Mesenchymal stem cell (in vitro differentiated cells and primary cell): ENCODE data around the gene PMF1.

Experiments
- DNase-seq: peaks from one replicate; pipeline ENCODE4 v3.0.0-alpha.2; 2013
- H2AFZ ChIP-seq: one replicate; pipeline ENCODE4 v1.6.1; 2013; ENCODE audit warnings: low read depth, mild to moderate bottlenecking, control low read depth, inconsistent platforms, low read length, moderate library complexity
- H2AK5ac ChIP-seq: 2 replicates; pipeline ENCODE4 v1.6.1; 2013; ENCODE audit warnings: low read length, moderate library complexity, mild to moderate bottlenecking, inconsistent platforms; ENCODE audit not compliant: severe bottlenecking
- H2BK120ac ChIP-seq: one replicate; pipeline ENCODE4 v1.6.1; 2013; ENCODE audit warnings: low read depth, mild to moderate bottlenecking, inconsistent platforms, low read length, moderate library complexity
- H2BK12ac ChIP-seq, 2 experiments: one replicate each; pipeline ENCODE4 v1.6.1; 2013; ENCODE audit warnings: inconsistent platforms in 2 of 2, low read length in 2 of 2, mild to moderate bottlenecking in 2 of 2, moderate library complexity in 2 of 2, control low read depth in 1 of 2
- H2BK15ac ChIP-seq: one replicate; pipeline ENCODE4 v1.6.1; 2013; ENCODE audit warnings: mild to moderate bottlenecking, low read depth, inconsistent platforms; ENCODE audit not compliant: poor library complexity, severe bottlenecking
- H2BK5ac ChIP-seq: 2 replicates; pipeline ENCODE4 v1.6.1; 2013; ENCODE audit warnings: low read depth, mild to moderate bottlenecking, low read length, control low read depth, inconsistent platforms; ENCODE audit not compliant: poor library complexity, severe bottlenecking
- H3K14ac ChIP-seq, 2 experiments: one replicate each; pipeline ENCODE4 v1.6.1; 2013; ENCODE audit warnings: inconsistent platforms in 2 of 2, low read length in 2 of 2, control low read depth in 1 of 2, mild to moderate bottlenecking in 1 of 2, moderate library complexity in 1 of 2
- H3K18ac ChIP-seq, 2 experiments: one replicate each; pipeline ENCODE4 v1.6.1; 2013; ENCODE audit warnings: inconsistent platforms in 2 of 2, low read length in 2 of 2, control low read depth in 1 of 2, low read depth in 1 of 2, mild to moderate bottlenecking in 1 of 2
- H3K23ac ChIP-seq, 2 experiments: one replicate each; pipeline ENCODE4 v1.6.1; 2013; ENCODE audit warnings: inconsistent platforms in 2 of 2, low read length in 2 of 2, mild to moderate bottlenecking in 2 of 2, moderate library complexity in 2 of 2, control low read depth in 1 of 2
- H3K27ac ChIP-seq: 2 replicates; pipeline ENCODE4 v1.5.1; 2013; ENCODE audit warnings: mild to moderate bottlenecking, moderate library complexity, low read length, control low read depth, inconsistent platforms; ENCODE audit not compliant: poor library complexity, severe bottlenecking
- H3K27me3 ChIP-seq, 2 experiments: 2 replicates each; pipeline versions ENCODE4 v1.6.1 to v1.7.0; 2013; ENCODE audit warnings: low read length in 2 of 2, mild to moderate bottlenecking in 2 of 2, moderate library complexity in 2 of 2, control low read depth in 1 of 2, inconsistent platforms in 1 of 2; ENCODE audit not compliant: control insufficient read depth in 1 of 2, insufficient read depth in 1 of 2
- H3K36me3 ChIP-seq, 2 experiments: 2 replicates each; pipeline versions ENCODE4 v1.6.1 to v1.7.0; 2013; ENCODE audit warnings: low read length in 2 of 2, control low read depth in 1 of 2, inconsistent platforms in 1 of 2, low read depth in 1 of 2, mild to moderate bottlenecking in 1 of 2; ENCODE audit not compliant: insufficient read depth in 2 of 2, control insufficient read depth in 1 of 2
- H3K4ac ChIP-seq, 2 experiments: one replicate each; pipeline ENCODE4 v1.6.1; 2013; ENCODE audit warnings: inconsistent platforms in 2 of 2, low read length in 2 of 2, mild to moderate bottlenecking in 2 of 2, moderate library complexity in 2 of 2, control low read depth in 1 of 2, low read depth in 1 of 2
- H3K4me1 ChIP-seq: 2 replicates; pipeline ENCODE4 v1.6.1; 2013; ENCODE audit warnings: low read depth, low read length, control low read depth; ENCODE audit not compliant: control insufficient read depth, insufficient read depth
- H3K4me2 ChIP-seq: 2 replicates; pipeline ENCODE4 v1.6.1; 2013; ENCODE audit warnings: low read length, mild to moderate bottlenecking, inconsistent platforms; ENCODE audit not compliant: poor library complexity, severe bottlenecking
- H3K4me3 ChIP-seq, 2 experiments: 2 replicates each; pipeline versions ENCODE4 v1.5.1 to v1.7.0; 2013; ENCODE audit warnings: low read length in 2 of 2, mild to moderate bottlenecking in 2 of 2, control low read depth in 1 of 2, low read depth in 1 of 2; ENCODE audit not compliant: insufficient read depth in 1 of 2
- H3K79me1 ChIP-seq: replicated peaks from 2 replicates; pipeline ENCODE4 v1.6.1; 2013; ENCODE audit warnings: mild to moderate bottlenecking, control low read depth, low read length, inconsistent platforms; ENCODE audit not compliant: poor library complexity, severe bottlenecking
- H3K9ac ChIP-seq: 2 replicates; pipeline ENCODE4 v1.7.0; 2013; ENCODE audit warnings: mild to moderate bottlenecking, low read length, moderate library complexity
- H3K9me3 ChIP-seq: 2 replicates; pipeline ENCODE4 v1.7.0; 2013; ENCODE audit warnings: mild to moderate bottlenecking, low read length; ENCODE audit not compliant: control insufficient read depth
- H4K8ac ChIP-seq: one replicate; pipeline ENCODE4 v1.6.1; 2013; ENCODE audit warnings: inconsistent platforms, mild to moderate bottlenecking, low read length, moderate library complexity
- H4K91ac ChIP-seq: one replicate; pipeline ENCODE4 v1.6.1; 2013; ENCODE audit warnings: mild to moderate bottlenecking, low read length, inconsistent platforms
- WGBS: methylation state at CpG from one replicate; pipeline ENCODE4 v1.1.7; 2013; ENCODE audit warnings: mixed read lengths; 5-methylcytosine and 5-hydroxymethylcytosine counted together

The PMF1 gene

DNA sequence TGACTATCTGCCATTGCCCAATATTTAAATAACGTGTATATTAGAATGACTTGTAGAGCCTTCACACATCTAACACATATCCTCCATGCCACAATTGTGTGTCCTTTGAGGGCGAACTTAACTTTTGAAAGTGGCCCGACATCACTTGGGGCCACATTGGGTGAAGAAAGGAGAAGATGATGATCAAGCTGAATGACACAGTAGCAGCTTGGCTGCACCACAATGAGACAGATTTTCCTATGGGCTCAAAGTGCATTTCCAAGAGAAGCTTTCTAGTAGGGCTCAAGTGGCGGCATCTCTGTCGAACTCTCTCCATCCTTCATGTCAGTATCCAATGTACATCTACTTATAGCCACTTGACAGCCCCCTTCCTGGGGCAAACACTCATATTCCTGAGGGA, 25.4 kb downstream of the PMF1 start:
- H2BK120ac ChIP-seq: no peak overlapping the region
- H3K27ac ChIP-seq: no peak overlapping the region
- 96% methylated on average over 5 of the region's 5 CpGs for WGBS
- H3K79me1 ChIP-seq: no peaks in the 10 kb centered on the region
- H4K91ac ChIP-seq: no peak overlapping the region
- no peak overlapping the region for H2AFZ ChIP-seq
- H3K4me2 ChIP-seq: no peak overlapping the region
- no peak overlapping the region for H2BK5ac ChIP-seq
- peaks cover 40 to 43% of the 10 kb centered on the region in 2 experiments for H3K36me3 ChIP-seq
- H4K8ac ChIP-seq: no peak overlapping the region
- no peak overlapping the region for H3K18ac ChIP-seq
- no peak overlapping the region for H3K4ac ChIP-seq
- no peak overlapping the region for H2BK15ac ChIP-seq
- H3K14ac ChIP-seq: no peak overlapping the region
- H3K23ac ChIP-seq: no peak overlapping the region
- no peak for DNase-seq
- peaks cover 24% of the 10 kb centered on the region for H3K4me1 ChIP-seq
- H2AK5ac ChIP-seq: no peak overlapping the region
- H3K9ac ChIP-seq: no peak overlapping the region
- no peak overlapping the region for H2BK12ac ChIP-seq
- H3K27me3 ChIP-seq: no peaks in the 10 kb centered on the region
- no peaks in the 10 kb centered on the region for H3K9me3 ChIP-seq
- H3K4me3 ChIP-seq: no peak overlapping the region

DNA sequence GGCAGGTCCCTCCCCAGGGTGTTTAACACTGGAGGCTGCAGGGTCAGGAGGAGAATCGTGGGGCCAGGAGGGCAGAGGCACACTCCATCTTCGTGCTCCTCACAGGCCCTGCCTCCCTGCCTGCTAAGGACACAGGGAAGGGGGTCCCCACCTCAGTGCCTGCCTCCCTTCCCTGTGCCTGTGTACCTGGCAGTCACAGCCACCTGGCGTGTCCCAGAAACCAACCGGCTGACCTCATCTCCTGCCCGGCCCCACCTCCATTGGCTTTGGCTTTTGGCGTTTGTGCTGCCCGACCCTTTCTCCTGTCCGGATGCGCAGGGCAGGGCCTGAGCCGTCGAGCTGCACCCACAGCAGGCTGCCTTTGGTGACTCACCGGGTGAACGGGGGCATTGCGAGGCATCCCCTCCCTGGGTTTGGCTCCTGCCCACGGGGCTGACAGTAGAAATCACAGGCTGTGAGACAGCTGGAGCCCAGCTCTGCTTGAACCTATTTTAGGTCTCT, 28.6 kb downstream of the PMF1 start:
- Histone ChIP-seq H2BK15ac (no peak overlapping the region), H3K9ac (no peak overlapping the region), H3K4ac (no peak overlapping the region), H3K23ac (no peak overlapping the region), H2AK5ac (no peak overlapping the region), H2BK12ac (no peak overlapping the region), H3K4me1 (peaks cover 21% of the 10 kb centered on the region), H3K4me3 (no peak overlapping the region), H2BK120ac (no peak overlapping the region), H4K91ac (peak overlapping the region; percentile 40), H3K9me3 (no peaks in the 10 kb centered on the region), H3K27me3 (peaks cover 0 to 22% of the 10 kb centered on the region in 2 experiments), H2AFZ (no peak overlapping the region), H3K36me3 (peaks cover 25 to 47% of the 10 kb centered on the region in 2 experiments), H3K4me2 (peak overlapping the region; percentile 17), H2BK5ac (no peak overlapping the region), H3K14ac (no peak overlapping the region), H3K79me1 (no peaks in the 10 kb centered on the region), H3K27ac (no peak overlapping the region), H4K8ac (no peak overlapping the region), H3K18ac (no peak overlapping the region)
- WGBS: 66% methylated on average over 15 of the region's 15 CpGs
- peak; percentile 42 for DNase-seq

DNA sequence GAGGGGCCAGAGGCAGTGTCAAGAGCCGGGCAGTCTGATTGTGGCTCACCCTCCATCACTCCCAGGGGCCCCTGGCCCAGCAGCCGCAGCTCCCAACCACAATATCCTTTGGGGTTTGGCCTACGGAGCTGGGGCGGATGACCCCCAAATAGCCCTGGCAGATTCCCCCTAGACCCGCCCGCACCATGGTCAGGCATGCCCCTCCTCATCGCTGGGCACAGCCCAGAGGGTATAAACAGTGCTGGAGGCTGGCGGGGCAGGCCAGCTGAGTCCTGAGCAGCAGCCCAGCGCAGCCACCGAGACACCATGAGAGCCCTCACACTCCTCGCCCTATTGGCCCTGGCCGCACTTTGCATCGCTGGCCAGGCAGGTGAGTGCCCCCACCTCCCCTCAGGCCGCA, 29.1 kb downstream of the PMF1 start, which contains the start of gene BGLAP:
Gene BGLAP (plus strand): TSS at position 259 of the 400 bp plus-strand sequence. CDS start 48 bp downstream, at position 307.
- Histone ChIP-seq H4K91ac (peak within 1 kb of the TSS; percentile 40), H3K9ac (no peak within 1 kb of the TSS)
- WGBS: 92% methylated on average over 14 of the region's 14 CpGs

DNA sequence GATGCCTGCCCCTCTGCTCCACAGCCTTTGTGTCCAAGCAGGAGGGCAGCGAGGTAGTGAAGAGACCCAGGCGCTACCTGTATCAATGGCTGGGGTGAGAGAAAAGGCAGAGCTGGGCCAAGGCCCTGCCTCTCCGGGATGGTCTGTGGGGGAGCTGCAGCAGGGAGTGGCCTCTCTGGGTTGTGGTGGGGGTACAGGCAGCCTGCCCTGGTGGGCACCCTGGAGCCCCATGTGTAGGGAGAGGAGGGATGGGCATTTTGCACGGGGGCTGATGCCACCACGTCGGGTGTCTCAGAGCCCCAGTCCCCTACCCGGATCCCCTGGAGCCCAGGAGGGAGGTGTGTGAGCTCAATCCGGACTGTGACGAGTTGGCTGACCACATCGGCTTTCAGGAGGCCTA, 29.9 kb downstream of the PMF1 start:
- 83% methylated on average over 10 of the region's 10 CpGs for WGBS
- Histone ChIP-seq H3K9ac (no peak overlapping the region), H2AFZ (no peak overlapping the region), H4K91ac (no peak overlapping the region), H3K18ac (no peak overlapping the region), H2BK120ac (no peak overlapping the region), H3K36me3 (peaks cover 16 to 51% of the 10 kb centered on the region in 2 experiments), H3K79me1 (no peaks in the 10 kb centered on the region), H3K27ac (no peak overlapping the region), H3K27me3 (peaks cover 0 to 30% of the 10 kb centered on the region in 2 experiments), H3K4me3 (no peak overlapping the region), H2BK5ac (no peak overlapping the region), H3K4me2 (no peak overlapping the region), H4K8ac (no peak overlapping the region), H3K4ac (no peak overlapping the region), H3K14ac (no peak overlapping the region), H3K23ac (no peak overlapping the region), H2BK15ac (no peak overlapping the region), H3K9me3 (no peaks in the 10 kb centered on the region), H2AK5ac (no peak overlapping the region), H2BK12ac (no peak overlapping the region), H3K4me1 (peaks cover 21% of the 10 kb centered on the region)
- DNase-seq: no peak

More for the DNA sequence above, 29.1 kb downstream of the PMF1 start, which contains the start of gene BGLAP:
- Histone ChIP-seq H3K9me3 (no peaks in the 10 kb centered on the region), H3K27me3 (peaks cover 0 to 28% of the 10 kb centered on the region in 2 experiments), H2BK120ac (no peak within 1 kb of the TSS), H4K8ac (no peak within 1 kb of the TSS), H3K4ac (no peak within 1 kb of the TSS), H3K79me1 (no peaks in the 10 kb centered on the region), H3K4me2 (peak within 1 kb of the TSS; percentile 17), H2AK5ac (peak within 1 kb of the TSS; percentile 11), H3K18ac (no peak within 1 kb of the TSS), H3K4me1 (peaks cover 21% of the 10 kb centered on the region), H2AFZ (no peak within 1 kb of the TSS), H3K36me3 (peaks cover 19 to 44% of the 10 kb centered on the region in 2 experiments), H2BK5ac (no peak within 1 kb of the TSS), H2BK15ac (peak within 1 kb of the TSS; percentile 31), H3K27ac (no peak within 1 kb of the TSS), H3K23ac (no peak within 1 kb of the TSS), H2BK12ac (no peak within 1 kb of the TSS), H3K4me3 (no peak within 1 kb of the TSS), H3K14ac (no peak within 1 kb of the TSS)
- no peak for DNase-seq
